ENCODE data around the gene SOX18. TPM values are rescaled to one million over a fixed set of nuclear protein-coding genes. Genes with fewer than 3 reads are reported as not detected.

Gene SOX18
- total and polyA plus RNA-seq, 2 of the 4 experiments (the other 2 are of a cell fraction) = not detected

DNA sequence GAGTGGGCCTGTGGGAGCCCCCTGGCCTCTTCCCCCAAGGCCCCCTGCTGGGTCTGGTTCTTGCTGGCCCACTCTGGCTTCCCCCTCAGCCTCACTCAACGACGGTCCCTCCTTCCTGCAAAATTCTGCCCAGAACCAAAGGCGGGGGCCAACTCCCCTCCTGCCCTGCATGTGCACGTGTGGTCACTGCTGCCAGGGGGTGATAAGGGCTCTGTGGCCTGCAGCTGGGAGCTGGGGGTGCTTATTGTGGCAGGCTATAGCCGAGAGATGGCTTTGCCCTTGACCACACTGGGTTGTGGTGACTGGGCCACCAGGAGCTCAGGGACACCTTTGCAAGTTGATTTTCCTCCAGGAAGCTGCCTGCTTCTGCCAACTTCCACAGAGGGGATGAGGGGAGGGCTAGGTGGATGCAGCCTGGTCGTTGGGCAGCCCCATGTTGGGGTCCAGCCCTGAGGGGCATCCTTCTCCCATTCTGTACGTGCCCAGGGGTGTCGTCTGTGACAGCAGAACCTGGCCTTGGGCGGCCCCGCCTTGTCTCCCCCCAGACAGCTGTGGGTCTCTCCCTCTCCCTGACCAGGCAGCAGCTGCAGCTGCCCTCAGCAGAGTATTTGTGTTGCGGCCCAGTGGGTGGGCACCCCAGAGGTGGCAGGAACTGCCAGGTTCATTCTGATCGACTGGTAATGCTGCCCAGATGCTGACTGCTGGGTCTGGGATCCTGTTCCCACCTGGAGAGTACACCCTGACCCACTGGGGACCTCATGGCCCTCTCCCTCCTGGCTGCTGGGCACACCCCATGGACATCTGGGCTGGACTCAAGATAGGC is 19.2 kb upstream of the SOX18 start:
- intact Hi-C loops (cut with micrococcal nuclease) (no loop called here), in situ Hi-C loops (cut with MboI; ENCODE audit: low sequenced_read_pairs) (no loop called here), dilution Hi-C loops (cut with HindIII; ENCODE audit: low sequenced_read_pairs, unreplicated experiment) (no loop called here)
- no peak overlapping the region for H3K9ac ChIP-seq (ENCODE audit: low read depth, low read length)
- peaks cover 20% of the 10 kb centered on the region for H3K4me1 ChIP-seq (ENCODE audit: control insufficient read depth, insufficient read depth, low read length)
- H3K79me1 ChIP-seq (ENCODE audit: low read depth in 1 of 2, low read length in 2 of 2) = peaks cover 3 to 27% of the 10 kb centered on the region in 2 experiments; a peak in 3 of 4 replicates
- no TSS peak for BruUV-seq (replicated peaks)
- H2AK5ac ChIP-seq (ENCODE audit: low read depth, low read length) = no peak overlapping the region
- POLR2A ChIA-PET (ENCODE audit: unreplicated experiment) = no interaction called here
- H3K14ac ChIP-seq (replicated peaks; ENCODE audit: low read depth, low read length) = no peak overlapping the region
- H3K27me3 ChIP-seq (ENCODE audit: control insufficient read depth, insufficient read depth, low read length) = no peaks in the 10 kb centered on the region
- H4K8ac ChIP-seq (ENCODE audit: low read depth in 2 of 2, low read length in 2 of 2) = no peak overlapping the region
- peaks cover 13% of the 10 kb centered on the region for H3K9me1 ChIP-seq (ENCODE audit: insufficient read depth, low read length)
- no peaks in the 10 kb centered on the region for H3K9me3 ChIP-seq (ENCODE audit: control insufficient read depth, insufficient read depth, low read length)
- no peak overlapping the region for H4K5ac ChIP-seq (ENCODE audit: low read depth, low read length)
- H3K4ac ChIP-seq (ENCODE audit: low read depth, low read length) = no peak overlapping the region
- no peak overlapping the region for H3K4me2 ChIP-seq (ENCODE audit: low read depth, low read length)
- no peak overlapping the region for H3K27ac ChIP-seq (ENCODE audit: insufficient read depth, low read length)
- H2AFZ ChIP-seq (replicated peaks; ENCODE audit: low read length, poor library complexity) = no peak overlapping the region
- no peak overlapping the region for H3K56ac ChIP-seq (ENCODE audit: extremely low read depth, insufficient read depth, low read length)
- WGBS, 2 experiments (ENCODE audit: extremely low coverage in 2 of 2, insufficient read length in 1 of 2) = 95% methylated on average over 3 of the region's 12 CpGs; no CpG with 5 or more reads in 1 of the 2 experiments
- ATAC-seq (ENCODE audit: low read depth) (no peak), DNase-seq (no peak)
- peaks cover 11% of the 10 kb centered on the region; the same call in 1 of the 2 replicates for H3K36me3 ChIP-seq (ENCODE audit: control insufficient read depth, insufficient read depth, low read length)
- no peak overlapping the region for H3K18ac ChIP-seq (ENCODE audit: low read depth, low read length)
- H3K23ac ChIP-seq (ENCODE audit: low read depth, low read length) = no peak overlapping the region
- no peak overlapping the region for H2BK20ac ChIP-seq (ENCODE audit: low read depth, low read length)
- H2BK15ac ChIP-seq (ENCODE audit: low read depth, low read length) = no peak overlapping the region
- no peak overlapping the region for H2AK9ac ChIP-seq (replicated peaks; ENCODE audit: low read depth, low read length, poor library complexity)
- H2BK5ac ChIP-seq (ENCODE audit: low read depth, low read length, poor library complexity, severe bottlenecking) = no peak overlapping the region
- CTCF ChIA-PET = interaction anchor here (0.5 to 1.8 kb wide), 2 partner anchors 11 to 66 kb away, joined by 5 to 6 read pairs; no protein-coding TSS in a partner anchor
- H3K4me3 ChIP-seq (ENCODE audit: insufficient read depth, low read depth, low read length) = no peak overlapping the region
- no peak overlapping the region for H2BK120ac ChIP-seq (ENCODE audit: low read depth, low read length)
- TF ChIP-seq MAZ (IDR thresholded peaks at IDR 0.05; ENCODE audit: borderline replicate concordance, low read depth, low read length) = no peak
- TF ChIP-seq NFE2L2 (IDR thresholded peaks at IDR 0.05; ENCODE audit: low read depth, low read length) = no peak
- no peak for TF ChIP-seq MXI1 (IDR thresholded peaks at IDR 0.05; ENCODE audit: borderline replicate concordance, low read depth, low read length)
- TF ChIP-seq, protein P1, sequence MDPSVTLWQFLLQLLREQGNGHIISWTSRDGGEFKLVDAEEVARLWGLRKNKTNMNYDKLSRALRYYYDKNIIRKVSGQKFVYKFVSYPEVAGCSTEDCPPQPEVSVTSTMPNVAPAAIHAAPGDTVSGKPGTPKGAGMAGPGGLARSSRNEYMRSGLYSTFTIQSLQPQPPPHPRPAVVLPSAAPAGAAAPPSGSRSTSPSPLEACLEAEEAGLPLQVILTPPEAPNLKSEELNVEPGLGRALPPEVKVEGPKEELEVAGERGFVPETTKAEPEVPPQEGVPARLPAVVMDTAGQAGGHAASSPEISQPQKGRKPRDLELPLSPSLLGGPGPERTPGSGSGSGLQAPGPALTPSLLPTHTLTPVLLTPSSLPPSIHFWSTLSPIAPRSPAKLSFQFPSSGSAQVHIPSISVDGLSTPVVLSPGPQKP (IDR thresholded peaks at IDR 0.05; ENCODE audit: borderline replicate concordance, low read depth, low read length) = no peak
- no peak for TF ChIP-seq RFX5 (IDR thresholded peaks at IDR 0.05; ENCODE audit: low read depth, low read length)
- no peak for TF ChIP-seq RAD21 (IDR thresholded peaks at IDR 0.05; ENCODE audit: low read length)
- peaks cover 15% of the 10 kb centered on the region for H4K20me1 ChIP-seq (ENCODE audit: insufficient read depth, low read length)
- H4K91ac ChIP-seq (ENCODE audit: insufficient read depth, low read depth, low read length) = no peak overlapping the region
